Measurements from ENCODE around the gene PTP4A1.

Gene PTP4A1

DNA sequence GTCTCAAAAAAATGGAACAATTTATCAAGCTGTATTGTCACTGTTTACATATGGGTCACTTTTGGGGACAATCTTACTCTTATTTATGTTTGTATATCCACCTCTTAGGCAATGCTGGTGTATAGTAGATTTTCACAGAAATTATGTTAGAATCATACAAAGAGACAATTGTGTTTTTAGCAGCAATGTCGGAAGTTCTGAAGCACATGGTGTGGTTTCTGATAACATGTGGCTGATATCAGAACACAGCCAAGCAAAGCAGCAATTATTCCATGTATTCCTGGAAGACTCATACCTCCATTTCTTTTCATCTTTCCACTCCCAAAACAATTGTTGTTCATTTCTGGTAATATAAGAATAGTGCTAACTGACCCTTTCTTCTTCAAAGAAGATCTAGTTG is 17.5 kb upstream of the PTP4A1 start:
- in situ Hi-C loops (cut with MboI; ENCODE audit: low sequenced_read_pairs) = no loop called here

GRCh38 chr6:63556369-63556768 is 15.9 kb upstream of the PTP4A1 start:
- in situ Hi-C loops (cut with MboI; ENCODE audit: low sequenced_read_pairs) = no loop called here

DNA sequence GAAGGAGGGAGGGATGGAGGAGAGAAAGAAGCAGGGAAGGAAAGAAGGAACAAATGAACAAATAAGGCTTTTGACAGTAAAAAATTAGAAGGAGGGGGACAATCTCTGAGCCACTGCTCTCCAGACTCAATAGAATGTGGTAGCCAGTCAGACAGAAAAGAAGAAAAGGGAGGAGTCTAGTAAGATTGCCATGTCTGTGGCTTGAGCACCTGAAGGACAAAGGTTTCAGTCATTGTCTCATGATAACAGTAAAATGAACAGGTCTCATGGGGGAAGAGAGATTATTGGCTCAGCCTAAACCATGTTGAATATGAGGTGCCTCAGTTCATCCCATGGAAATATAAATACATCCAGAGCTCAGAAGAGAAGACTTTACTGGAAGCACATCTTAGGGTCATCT is 14.0 kb upstream of the PTP4A1 start:
- in situ Hi-C loops (cut with MboI; ENCODE audit: low sequenced_read_pairs) = no loop called here

DNA sequence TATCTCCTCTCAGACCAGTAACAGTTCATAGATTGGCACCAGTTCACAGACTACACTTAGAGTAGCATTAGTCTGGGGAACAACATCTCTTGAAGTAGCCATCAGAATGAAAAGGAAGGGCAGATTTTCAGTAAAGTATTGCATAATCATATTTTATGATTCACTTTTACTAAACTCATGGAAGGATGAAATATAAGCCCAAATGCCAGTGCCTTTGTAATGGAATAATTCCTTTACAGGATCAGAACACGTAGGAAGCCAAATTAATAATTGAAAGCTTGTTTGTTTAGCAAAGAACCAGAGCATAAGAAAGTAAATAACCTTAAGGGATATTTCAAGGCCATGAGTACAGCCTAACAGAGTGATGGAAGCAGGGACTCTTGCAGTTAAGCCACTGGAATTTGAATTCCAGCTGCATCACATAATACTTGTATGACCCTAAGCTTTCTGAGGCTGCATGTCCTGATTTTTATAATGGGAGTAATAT is 11.4 kb upstream of the PTP4A1 start:
- in situ Hi-C loops (cut with MboI; ENCODE audit: low sequenced_read_pairs) = no loop called here

DNA sequence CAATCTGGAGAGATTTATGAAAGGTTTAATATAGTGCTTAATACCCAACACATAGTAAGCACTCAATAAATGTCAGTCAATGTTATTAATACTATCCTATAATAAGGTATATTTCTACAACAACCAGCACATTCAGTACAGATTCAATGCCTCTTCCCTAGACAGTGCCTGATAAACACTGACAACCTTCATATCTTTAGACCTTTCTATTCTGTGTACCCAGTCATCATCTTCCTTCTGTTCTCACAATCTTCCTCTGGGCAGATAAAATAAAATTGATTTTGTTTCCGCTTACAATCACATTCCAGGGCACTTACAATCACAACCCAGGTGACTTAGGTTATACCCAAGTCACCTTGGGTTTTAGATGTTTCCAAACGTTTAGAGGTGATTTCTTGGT is 11.0 kb upstream of the PTP4A1 start:
- in situ Hi-C loops (cut with MboI; ENCODE audit: low sequenced_read_pairs) = no loop called here

DNA sequence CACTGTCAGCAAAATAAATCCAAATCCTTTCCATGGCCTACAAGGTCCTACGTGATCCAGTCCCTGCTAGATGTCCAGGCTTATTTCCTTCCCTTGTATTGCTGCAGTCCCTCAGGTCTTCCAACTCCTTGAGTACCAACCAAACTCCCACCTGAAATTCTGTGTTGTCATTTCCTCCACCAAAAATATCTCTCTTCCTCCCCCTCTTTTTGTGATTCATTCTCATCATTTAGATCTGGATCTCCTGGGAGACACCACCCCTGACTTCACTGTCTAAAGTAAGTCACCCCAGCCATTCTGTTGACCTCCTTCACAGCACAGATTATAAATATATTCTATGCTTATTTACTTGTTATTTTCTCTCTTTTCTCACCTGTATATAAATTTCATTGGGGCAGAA is 9.0 kb upstream of the PTP4A1 start:
- in situ Hi-C loops (cut with MboI; ENCODE audit: low sequenced_read_pairs) = no loop called here

DNA sequence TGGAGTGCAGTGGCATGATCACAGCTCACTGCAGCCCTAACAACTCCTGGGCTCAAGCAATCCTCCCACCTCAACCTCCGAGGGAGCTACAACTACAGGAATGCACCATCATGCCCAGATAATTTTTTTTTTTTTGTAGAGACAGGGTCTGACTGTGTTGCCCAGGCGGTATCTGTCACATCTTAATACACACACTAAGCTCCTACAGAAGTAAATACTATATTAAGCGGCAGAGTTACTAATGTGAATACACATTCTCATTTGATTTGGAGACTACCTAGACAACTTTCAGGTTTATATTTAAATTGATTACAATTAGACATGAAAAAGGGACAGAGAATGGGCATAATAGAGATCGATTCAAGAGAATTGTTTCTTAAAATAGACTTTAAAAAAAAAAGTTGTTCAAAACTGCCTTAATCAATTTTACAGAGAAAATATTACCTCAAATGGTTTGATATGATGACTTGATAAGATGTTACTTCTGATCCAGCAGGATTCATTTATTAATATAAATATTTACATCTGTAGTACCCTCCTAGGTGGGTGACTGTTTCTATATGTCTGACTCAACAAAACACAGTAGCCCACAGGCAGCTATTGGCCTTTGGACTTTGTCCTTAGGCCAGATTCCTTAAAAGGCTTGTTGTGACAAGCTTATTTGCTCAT is 7.1 kb upstream of the PTP4A1 start:
- in situ Hi-C loops (cut with MboI; ENCODE audit: low sequenced_read_pairs) = no loop called here

- in situ Hi-C loops (cut with MboI; ENCODE audit: low sequenced_read_pairs) = no loop called here
These were observed 6.3 kb upstream of the PTP4A1 start for GRCh38 chr6:63565727-63566596.

DNA sequence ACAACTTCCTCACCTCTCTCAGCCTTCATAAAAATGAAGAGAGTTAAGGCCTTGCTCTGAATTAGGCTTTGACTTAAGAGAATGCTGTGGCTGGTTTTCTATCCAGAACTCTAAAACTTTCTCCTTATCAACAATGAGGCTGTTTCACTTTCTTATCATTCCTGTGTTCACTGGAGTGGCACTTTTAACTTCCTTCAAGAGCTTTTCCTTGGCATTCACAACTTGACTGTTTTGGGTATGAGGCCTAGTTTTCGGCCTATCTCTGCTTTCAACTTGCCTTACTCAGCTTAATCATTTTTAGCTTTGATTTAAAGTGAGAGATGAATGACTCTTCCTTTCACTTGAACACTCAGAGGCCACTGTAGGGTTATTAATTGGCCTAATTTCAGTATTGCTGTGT is 4.3 kb upstream of the PTP4A1 start:
- in situ Hi-C loops (cut with MboI; ENCODE audit: low sequenced_read_pairs) = no loop called here

- in situ Hi-C loops (cut with MboI; ENCODE audit: low sequenced_read_pairs) = no loop called here
These were observed 778 bp upstream of the PTP4A1 start for GRCh38 chr6:63571361-63572043.

DNA sequence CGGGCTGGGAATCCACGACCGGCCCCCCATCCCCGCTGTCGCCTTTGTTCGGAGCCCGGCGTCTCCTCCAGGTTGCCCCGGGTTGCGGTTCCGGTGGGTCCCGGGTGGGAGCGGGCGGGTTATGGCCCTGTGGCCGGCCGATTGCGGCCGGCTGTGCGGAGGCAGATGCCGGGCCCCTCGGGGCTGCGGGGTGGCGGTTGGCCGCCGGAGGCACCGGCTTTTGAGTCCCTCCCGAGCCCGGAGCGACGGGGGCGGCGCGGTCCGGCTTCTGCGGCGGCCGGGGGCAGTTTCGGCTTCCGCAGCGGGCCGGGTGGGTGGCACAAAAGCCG is 431 bp downstream of the PTP4A1 start:
- in situ Hi-C loops (cut with MboI; ENCODE audit: low sequenced_read_pairs) = no loop called here

- in situ Hi-C loops (cut with MboI; ENCODE audit: low sequenced_read_pairs) = no loop called here
These were observed 1.0 kb downstream of the PTP4A1 start for GRCh38 chr6:63573076-63573898.

DNA sequence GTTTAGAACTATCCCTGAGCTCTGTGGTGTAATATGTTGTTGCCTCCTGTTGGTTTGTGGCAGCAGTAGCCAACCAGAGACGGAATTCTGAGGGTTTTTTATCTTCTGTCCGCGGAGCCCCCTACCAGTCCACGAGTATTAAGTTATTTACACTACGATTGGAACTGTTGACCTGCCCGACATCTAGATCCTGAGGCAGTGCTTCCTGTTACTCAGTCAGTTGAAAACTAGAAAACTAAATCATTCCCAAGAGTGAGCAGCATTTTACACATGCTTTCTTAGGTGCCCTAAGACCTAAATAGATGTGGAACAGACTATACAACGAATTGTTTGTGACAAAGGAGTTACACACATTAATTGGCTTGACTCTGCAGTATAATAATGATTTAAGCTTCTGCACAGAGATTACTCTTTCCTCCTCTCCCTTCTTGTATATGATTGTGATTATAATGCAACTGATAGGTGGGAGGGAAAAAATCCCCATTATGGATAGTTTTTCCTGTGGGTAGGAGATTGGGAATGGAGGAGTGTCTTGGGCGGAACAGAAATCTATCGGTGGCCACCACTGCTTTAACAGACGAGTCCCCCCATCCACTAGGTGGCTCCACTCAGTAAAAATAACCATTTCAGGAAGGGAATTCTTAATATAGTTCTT is 1.7 kb downstream of the PTP4A1 start:
- in situ Hi-C loops (cut with MboI; ENCODE audit: low sequenced_read_pairs) = no loop called here

- in situ Hi-C loops (cut with MboI; ENCODE audit: low sequenced_read_pairs) = no loop called here
These were observed 2.2 kb downstream of the PTP4A1 start for GRCh38 chr6:63574554-63574900.

GRCh38 chr6:63576147-63576772 is 4.0 kb downstream of the PTP4A1 start:
- in situ Hi-C loops (cut with MboI; ENCODE audit: low sequenced_read_pairs) = no loop called here

GRCh38 chr6:63576985-63577712 is 4.9 kb downstream of the PTP4A1 start:
- in situ Hi-C loops (cut with MboI; ENCODE audit: low sequenced_read_pairs) = no loop called here

DNA sequence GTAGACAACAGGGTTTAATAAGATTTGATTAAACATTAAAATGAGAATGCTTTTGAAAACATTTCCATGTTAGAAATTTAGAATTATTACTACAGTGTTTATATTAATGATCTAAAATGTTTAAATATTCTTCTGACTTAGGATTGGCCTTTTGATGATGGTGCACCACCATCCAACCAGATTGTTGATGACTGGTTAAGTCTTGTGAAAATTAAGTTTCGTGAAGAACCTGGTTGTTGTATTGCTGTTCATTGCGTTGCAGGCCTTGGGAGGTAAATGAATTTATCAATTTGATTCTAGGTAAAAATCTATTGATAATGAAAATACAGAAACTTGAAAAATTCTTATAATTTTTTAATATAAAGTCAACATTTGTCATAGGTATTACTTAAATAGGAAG is 6.5 kb downstream of the PTP4A1 start:
- in situ Hi-C loops (cut with MboI; ENCODE audit: low sequenced_read_pairs) = no loop called here

DNA sequence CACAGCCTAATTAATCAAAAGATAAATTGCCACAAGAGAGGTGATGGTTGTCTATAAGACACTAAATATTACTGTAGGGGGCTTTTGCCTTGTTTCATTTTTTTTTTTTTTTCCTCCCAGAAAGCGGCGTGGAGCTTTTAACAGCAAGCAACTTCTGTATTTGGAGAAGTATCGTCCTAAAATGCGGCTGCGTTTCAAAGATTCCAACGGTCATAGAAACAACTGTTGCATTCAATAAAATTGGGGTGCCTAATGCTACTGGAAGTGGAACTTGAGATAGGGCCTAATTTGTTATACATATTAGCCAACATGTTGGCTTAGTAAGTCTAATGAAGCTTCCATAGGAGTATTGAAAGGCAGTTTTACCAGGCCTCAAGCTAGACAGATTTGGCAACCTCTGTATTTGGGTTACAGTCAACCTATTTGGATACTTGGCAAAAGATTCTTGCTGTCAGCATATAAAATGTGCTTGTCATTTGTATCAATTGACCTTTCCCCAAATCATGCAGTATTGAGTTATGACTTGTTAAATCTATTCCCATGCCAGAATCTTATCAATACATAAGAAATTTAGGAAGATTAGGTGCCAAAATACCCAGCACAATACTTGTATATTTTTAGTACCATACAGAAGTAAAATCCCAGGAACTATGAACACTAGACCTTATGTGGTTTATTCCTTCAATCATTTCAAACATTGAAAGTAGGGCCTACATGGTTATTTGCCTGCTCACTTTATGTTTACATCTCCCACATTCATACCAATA is 7.8 kb downstream of the PTP4A1 start:
- in situ Hi-C loops (cut with MboI; ENCODE audit: low sequenced_read_pairs) = no loop called here

DNA sequence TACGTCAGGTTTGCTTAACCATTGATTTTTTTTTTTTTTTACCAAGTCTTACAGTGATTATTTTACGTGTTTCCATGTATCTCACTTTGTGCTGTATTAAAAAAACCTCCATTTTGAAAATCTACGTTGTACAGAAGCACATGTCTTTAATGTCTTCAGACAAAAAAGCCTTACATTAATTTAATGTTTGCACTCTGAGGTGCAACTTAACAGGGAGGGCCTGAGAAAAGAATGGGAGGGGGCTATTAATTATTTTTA is 8.4 kb downstream of the PTP4A1 start:
- in situ Hi-C loops (cut with MboI; ENCODE audit: low sequenced_read_pairs) = no loop called here
